ENCODE results near the gene SURF1.

The SURF1 gene

GRCh38 chr9:133304477-133305377 is 51.6 kb downstream of the SURF1 start:
- TF ChIP-seq NFIC (IDR thresholded peaks at IDR 0.05), result no peak
- no peak for TF ChIP-seq EP300 (IDR thresholded peaks at IDR 0.05; ENCODE audit: borderline replicate concordance)
- no peak for TF ChIP-seq EGR1 (IDR thresholded peaks at IDR 0.05)
- no peak for TF ChIP-seq TEAD4 (IDR thresholded peaks at IDR 0.05)
- no peak for TF ChIP-seq CREB1 (IDR thresholded peaks at IDR 0.05; ENCODE audit: low read depth)
- no peak for TF ChIP-seq RAD21 (IDR thresholded peaks at IDR 0.05; ENCODE audit: low read depth)
- no peak for TF ChIP-seq USF1 (IDR thresholded peaks at IDR 0.05)
- no peak for TF ChIP-seq FOXM1 (IDR thresholded peaks at IDR 0.05; ENCODE audit: borderline replicate concordance, low read depth)
- TF ChIP-seq TAF1 (IDR thresholded peaks at IDR 0.05; ENCODE audit: low read depth), result no peak
- no peak for TF ChIP-seq CEBPB (IDR thresholded peaks at IDR 0.05)
- no peak for TF ChIP-seq ZBTB7A (IDR thresholded peaks at IDR 0.05; ENCODE audit: low read depth)
- no peak for TF ChIP-seq REST (IDR thresholded peaks at IDR 0.05; ENCODE audit: low read depth)
- TF ChIP-seq MAX (IDR thresholded peaks at IDR 0.05), result no peak
- no peak for TF ChIP-seq TCF12 (IDR thresholded peaks at IDR 0.05; ENCODE audit: low read depth)
- TF ChIP-seq YY1 (IDR thresholded peaks at IDR 0.05; ENCODE audit: low read depth), result no peak

- TF ChIP-seq CEBPB (IDR thresholded peaks at IDR 0.05), result no peak
- TF ChIP-seq USF1 (IDR thresholded peaks at IDR 0.05), result no peak
- TF ChIP-seq TAF1 (IDR thresholded peaks at IDR 0.05; ENCODE audit: low read depth), result no peak
- TF ChIP-seq FOXM1 (IDR thresholded peaks at IDR 0.05; ENCODE audit: borderline replicate concordance, low read depth), result no peak
- no peak for TF ChIP-seq EGR1 (IDR thresholded peaks at IDR 0.05)
- no peak for TF ChIP-seq REST (IDR thresholded peaks at IDR 0.05; ENCODE audit: low read depth)
- no peak for TF ChIP-seq MAX (IDR thresholded peaks at IDR 0.05)
Measured at GRCh38 chr9:133304158-133304470, 52.2 kb downstream of the SURF1 start.

- TF ChIP-seq EP300 (IDR thresholded peaks at IDR 0.05; ENCODE audit: borderline replicate concordance), result no peak
- no peak for TF ChIP-seq CEBPB (IDR thresholded peaks at IDR 0.05)
- no peak for TF ChIP-seq EGR1 (IDR thresholded peaks at IDR 0.05)
- TF ChIP-seq NFIC (IDR thresholded peaks at IDR 0.05), result no peak
- no peak for TF ChIP-seq YY1 (IDR thresholded peaks at IDR 0.05; ENCODE audit: low read depth)
- no peak for TF ChIP-seq USF1 (IDR thresholded peaks at IDR 0.05)
- no peak for TF ChIP-seq CREB1 (IDR thresholded peaks at IDR 0.05; ENCODE audit: low read depth)
- no peak for TF ChIP-seq TEAD4 (IDR thresholded peaks at IDR 0.05)
- no peak for TF ChIP-seq RAD21 (IDR thresholded peaks at IDR 0.05; ENCODE audit: low read depth)
- no peak for TF ChIP-seq REST (IDR thresholded peaks at IDR 0.05; ENCODE audit: low read depth)
- TF ChIP-seq ZBTB7A (IDR thresholded peaks at IDR 0.05; ENCODE audit: low read depth), result no peak
- TF ChIP-seq MAX (IDR thresholded peaks at IDR 0.05), result no peak
- TF ChIP-seq FOXM1 (IDR thresholded peaks at IDR 0.05; ENCODE audit: borderline replicate concordance, low read depth), result no peak
- TF ChIP-seq TAF1 (IDR thresholded peaks at IDR 0.05; ENCODE audit: low read depth), result no peak
- TF ChIP-seq TCF12 (IDR thresholded peaks at IDR 0.05; ENCODE audit: low read depth), result no peak
Measured at GRCh38 chr9:133303266-133304157, 52.8 kb downstream of the SURF1 start.

All from Ishikawa (cell line).